Duodenal mucosa (tissue), 2 donors: ENCODE results near the gene ADGRV1.

Experiments used
- H3K27ac ChIP-seq: one replicate; pipeline ENCODE4 v1.7.0; 2013; ENCODE audit warnings: low read depth, low read length
- H3K27me3 ChIP-seq, 2 donors: one replicate each; pipeline ENCODE4 v1.7.0; 2013; ENCODE audit warnings: low read length in 2 of 2, control low read depth in 1 of 2; ENCODE audit not compliant: insufficient read depth in 2 of 2, control insufficient read depth in 1 of 2
- H3K36me3 ChIP-seq, 2 donors: one replicate each; pipeline ENCODE4 v1.7.0; 2013; ENCODE audit warnings: low read length in 2 of 2, control low read depth in 1 of 2; ENCODE audit not compliant: insufficient read depth in 2 of 2, control insufficient read depth in 1 of 2
- H3K4me1 ChIP-seq, 2 donors: one replicate each; pipeline ENCODE4 v1.7.0; 2013; ENCODE audit warnings: low read length in 2 of 2, control low read depth in 1 of 2; ENCODE audit not compliant: insufficient read depth in 2 of 2, control insufficient read depth in 1 of 2
- H3K4me3 ChIP-seq, 2 donors: one replicate each; pipeline ENCODE4 v1.7.0; 2013; ENCODE audit warnings: low read length in 2 of 2, low read depth in 1 of 2
- H3K9ac ChIP-seq, 2 donors: one replicate each; pipeline ENCODE4 v1.7.0; 2013; ENCODE audit warnings: low read length in 2 of 2, low read depth in 1 of 2
- H3K9me3 ChIP-seq, 2 donors: one replicate each; pipeline ENCODE4 v1.7.0; 2013; ENCODE audit warnings: low read length in 2 of 2, control low read depth in 1 of 2; ENCODE audit not compliant: control insufficient read depth in 1 of 2

Gene ADGRV1

DNA sequence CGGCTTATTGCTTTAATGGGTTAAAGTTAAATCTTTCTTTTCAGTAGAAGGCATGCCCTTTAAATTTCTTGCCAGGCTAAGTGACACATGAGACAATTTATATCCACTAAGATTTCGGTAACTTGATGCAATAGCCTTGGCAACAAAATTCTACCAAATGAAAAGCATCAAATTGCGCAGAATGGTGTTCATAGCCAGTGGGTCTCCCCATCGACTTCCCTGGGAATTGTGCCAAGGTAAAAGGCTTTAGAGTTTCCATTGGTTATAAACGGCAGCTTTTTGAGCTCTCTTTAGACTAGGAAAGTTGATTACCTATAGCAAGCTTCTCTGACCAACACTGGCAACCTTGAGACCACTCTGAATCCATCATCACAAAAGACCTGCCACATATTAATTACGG lies 466.1 kb downstream of the ADGRV1 start:
- Histone ChIP-seq H3K4me1 (peaks cover 27 to 54% of the 10 kb centered on the region in 2 donors), H3K9me3 (no peaks in the 10 kb centered on the region), H3K9ac (no peak overlapping the region), H3K36me3 (no peaks in the 10 kb centered on the region), H3K4me3 (no peak overlapping the region), H3K27ac (no peak overlapping the region), H3K27me3 (no peaks in the 10 kb centered on the region)

DNA sequence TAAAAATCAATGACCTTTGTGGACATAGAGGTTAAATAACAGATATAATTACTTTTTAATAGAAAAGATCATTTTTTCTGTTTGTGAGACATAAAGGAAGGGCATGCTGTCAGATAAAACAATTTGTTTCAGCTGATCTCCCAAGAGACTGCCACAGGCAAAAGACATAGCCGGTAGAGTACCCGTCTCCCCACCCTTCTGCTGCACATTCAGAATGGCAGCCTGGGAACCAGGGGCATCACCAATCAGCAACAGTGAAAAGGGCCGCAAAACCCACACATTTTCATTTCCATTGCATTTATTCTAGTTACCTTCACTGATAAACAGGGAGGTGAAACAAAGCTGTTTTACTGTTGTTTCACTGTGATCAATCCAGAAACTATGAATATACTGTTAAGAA lies 466.9 kb downstream of the ADGRV1 start:
- no peak overlapping the region for H3K9ac ChIP-seq
- H3K4me3 ChIP-seq, result no peak overlapping the region
- no peaks in the 10 kb centered on the region for H3K27me3 ChIP-seq
- no peaks in the 10 kb centered on the region for H3K9me3 ChIP-seq
- no peaks in the 10 kb centered on the region for H3K36me3 ChIP-seq
- peaks cover 27 to 54% of the 10 kb centered on the region in 2 donors for H3K4me1 ChIP-seq
- no peak overlapping the region for H3K27ac ChIP-seq

DNA sequence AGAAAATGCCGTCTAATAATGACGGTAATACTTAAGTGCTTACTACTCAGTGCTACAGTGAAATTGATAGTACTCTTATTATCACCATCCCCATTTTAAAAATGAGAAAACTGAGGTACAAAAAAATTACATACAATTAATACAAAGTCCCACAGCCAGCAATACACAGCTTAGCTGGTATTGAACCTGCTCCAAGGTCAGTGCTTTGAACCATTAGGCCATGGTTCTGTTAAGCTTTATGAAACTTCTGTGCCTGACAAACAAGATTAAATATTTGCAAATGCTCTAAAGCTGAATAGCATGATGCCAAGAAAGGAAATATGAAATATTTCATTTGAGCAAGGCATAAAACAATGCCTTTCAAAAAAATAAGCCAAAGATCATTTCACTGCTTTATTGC lies 467.4 kb downstream of the ADGRV1 start:
- Histone ChIP-seq H3K9me3 (no peaks in the 10 kb centered on the region), H3K36me3 (no peaks in the 10 kb centered on the region), H3K4me1 (peaks cover 27 to 54% of the 10 kb centered on the region in 2 donors), H3K9ac (no peak overlapping the region), H3K27me3 (no peaks in the 10 kb centered on the region), H3K4me3 (no peak overlapping the region), H3K27ac (no peak overlapping the region)

DNA sequence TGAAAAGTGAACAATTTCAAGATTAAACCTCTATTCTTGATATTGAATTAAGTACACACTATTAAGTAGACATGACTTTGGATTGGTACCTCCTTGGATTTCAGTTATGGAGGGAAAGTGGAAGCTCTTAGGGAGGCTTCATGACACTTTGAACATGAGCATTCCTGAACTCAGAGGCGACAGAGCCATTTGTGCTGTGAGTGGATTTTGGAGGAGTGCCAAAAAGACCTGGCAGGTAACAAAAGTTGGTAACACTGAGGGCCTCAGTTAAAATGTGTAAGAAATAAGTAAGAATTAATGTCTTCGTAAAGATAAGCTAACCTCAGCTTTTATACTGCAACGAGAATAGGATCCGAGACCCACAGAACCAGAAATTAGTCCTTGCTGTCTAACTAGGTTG lies 467.9 kb downstream of the ADGRV1 start:
- H3K36me3 ChIP-seq, result no peaks in the 10 kb centered on the region
- H3K4me1 ChIP-seq, result peaks cover 27 to 49% of the 10 kb centered on the region in 2 donors
- no peak overlapping the region for H3K27ac ChIP-seq
- no peaks in the 10 kb centered on the region for H3K9me3 ChIP-seq
- no peak overlapping the region for H3K4me3 ChIP-seq
- no peak overlapping the region for H3K9ac ChIP-seq
- no peaks in the 10 kb centered on the region for H3K27me3 ChIP-seq

DNA sequence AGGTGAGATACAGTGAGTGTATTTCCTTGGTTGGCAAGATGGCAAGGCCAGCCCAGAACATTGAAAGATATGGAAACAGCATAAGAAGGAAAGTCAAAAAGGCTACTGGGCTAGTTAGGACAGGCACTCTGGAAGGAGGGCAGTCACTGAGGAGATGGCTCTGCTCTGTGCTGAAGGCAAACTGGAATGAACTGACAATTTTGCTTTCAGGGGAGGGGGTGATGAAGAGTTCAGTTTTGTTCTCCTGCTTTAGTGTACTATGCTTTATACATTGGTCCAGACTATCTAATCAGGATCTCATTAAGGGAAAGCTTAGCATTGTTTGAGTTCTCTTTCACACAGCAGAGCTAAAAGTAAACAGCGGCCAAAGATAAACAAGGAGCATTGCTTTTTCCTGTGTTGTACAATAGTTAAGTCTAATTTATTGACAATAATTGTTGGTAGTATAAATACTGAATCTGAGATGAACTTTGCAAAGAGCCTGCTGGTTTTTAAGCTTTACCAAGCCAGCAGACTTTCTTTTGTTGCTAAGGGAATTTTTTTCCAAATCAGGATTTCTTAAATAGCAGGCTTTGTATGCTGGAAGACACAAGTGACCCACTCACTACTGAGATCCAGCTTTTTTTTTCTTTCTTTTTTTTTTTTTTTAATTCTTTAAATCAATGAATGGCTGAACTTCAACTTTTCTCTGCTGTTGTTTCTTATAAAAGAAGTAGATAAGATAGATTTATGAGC lies 469.0 kb downstream of the ADGRV1 start:
- Histone ChIP-seq H3K4me3 (no peak overlapping the region), H3K27ac (no peak overlapping the region), H3K36me3 (no peaks in the 10 kb centered on the region), H3K27me3 (no peaks in the 10 kb centered on the region), H3K9ac (no peak overlapping the region), H3K9me3 (no peaks in the 10 kb centered on the region), H3K4me1 (peaks cover 26 to 38% of the 10 kb centered on the region in 2 donors)

DNA sequence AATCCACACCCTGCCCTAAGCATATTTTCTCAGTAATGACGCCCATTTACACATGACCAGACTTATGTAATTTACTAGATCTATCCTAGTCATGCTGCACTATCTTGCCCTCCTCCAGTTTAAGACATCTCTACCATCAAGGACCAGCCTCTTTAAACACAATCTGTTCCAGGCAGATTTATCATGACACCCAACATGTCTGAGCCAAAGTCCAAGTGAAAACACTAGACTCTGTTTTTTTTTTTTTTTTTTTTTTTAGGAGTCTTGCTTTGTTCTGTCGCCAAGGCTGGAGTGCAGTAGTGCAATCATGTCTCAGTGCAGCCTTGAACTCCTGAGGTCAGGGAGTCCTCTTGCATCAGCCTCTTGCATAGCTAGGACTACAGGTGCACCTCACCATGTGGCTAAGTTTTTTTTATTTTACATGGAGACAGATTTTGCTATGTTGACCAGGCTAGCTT lies 469.9 kb downstream of the ADGRV1 start:
- H3K4me1 ChIP-seq, result peaks cover 24 to 36% of the 10 kb centered on the region in 2 donors
- no peak overlapping the region for H3K9ac ChIP-seq
- H3K4me3 ChIP-seq, result no peak overlapping the region
- no peak overlapping the region for H3K27ac ChIP-seq
- no peaks in the 10 kb centered on the region for H3K36me3 ChIP-seq
- no peaks in the 10 kb centered on the region for H3K9me3 ChIP-seq
- H3K27me3 ChIP-seq, result no peaks in the 10 kb centered on the region

DNA sequence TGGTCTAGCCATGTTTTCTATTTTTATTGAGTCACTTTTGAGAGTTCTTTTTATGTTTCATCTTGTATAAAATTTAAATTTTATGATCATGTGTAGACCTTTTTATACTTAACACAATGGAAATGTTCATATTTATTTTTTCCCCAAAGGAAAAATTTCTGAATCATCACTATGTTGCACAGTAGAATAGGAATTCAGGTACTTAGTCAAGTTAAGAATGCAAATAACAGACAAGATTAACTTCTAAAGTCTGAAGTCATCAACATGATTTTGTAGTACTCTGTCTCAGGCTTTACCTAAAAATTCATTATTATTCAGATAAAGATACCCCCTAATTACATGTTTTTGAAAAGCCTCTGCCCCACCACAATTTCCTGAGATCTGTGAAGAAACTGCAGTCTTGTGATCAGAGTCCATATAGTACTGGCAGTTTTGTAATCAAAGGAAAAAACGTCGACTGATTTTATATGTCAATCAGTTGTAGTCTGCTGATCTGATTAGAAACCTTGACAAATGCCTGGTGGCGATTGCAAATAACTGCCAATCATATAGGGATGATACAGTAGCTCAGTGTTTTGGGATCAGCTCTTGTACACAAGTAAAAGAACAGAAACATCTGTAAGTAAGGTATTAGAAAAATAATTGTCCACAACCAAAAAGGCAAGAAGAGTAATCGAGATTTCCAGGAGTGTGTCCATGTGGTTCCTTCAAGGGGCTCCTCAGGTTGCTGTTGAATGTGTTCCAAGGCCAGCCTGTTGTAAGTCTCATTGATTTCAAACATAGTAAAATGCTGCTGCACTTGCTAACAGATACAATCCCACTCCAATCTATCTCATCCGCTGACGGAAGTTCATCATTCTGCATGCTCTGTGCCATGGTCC lies 472.2 kb downstream of the ADGRV1 start:
- H3K36me3 ChIP-seq, result no peaks in the 10 kb centered on the region
- H3K9me3 ChIP-seq, result no peaks in the 10 kb centered on the region

DNA sequence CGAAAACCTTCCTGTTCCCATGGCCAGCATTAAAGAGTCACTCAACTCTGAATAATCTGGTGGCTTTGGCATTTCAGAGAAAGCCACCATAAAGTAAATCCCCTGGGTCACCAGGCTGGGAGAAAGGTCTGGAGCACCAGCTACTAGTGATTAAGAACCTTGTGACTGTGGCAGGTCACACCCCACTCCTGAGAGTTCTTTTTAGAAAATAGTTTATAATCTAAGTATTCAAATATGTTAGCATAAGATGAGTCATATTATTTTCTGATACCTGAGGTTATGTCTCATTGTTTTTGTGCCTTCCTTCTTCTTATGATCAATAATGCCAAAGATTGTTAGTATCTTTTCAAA lies 472.8 kb downstream of the ADGRV1 start:
- no peak overlapping the region for H3K4me3 ChIP-seq
- H3K4me1 ChIP-seq, result peaks cover 14 to 26% of the 10 kb centered on the region in 2 donors
- no peaks in the 10 kb centered on the region for H3K9me3 ChIP-seq
- H3K27me3 ChIP-seq, result no peaks in the 10 kb centered on the region
- no peak overlapping the region for H3K9ac ChIP-seq
- H3K27ac ChIP-seq, result no peak overlapping the region
- no peaks in the 10 kb centered on the region for H3K36me3 ChIP-seq

More for the DNA sequence above, 472.2 kb downstream of the ADGRV1 start:
- Histone ChIP-seq H3K9ac (no peak overlapping the region), H3K4me3 (no peak overlapping the region), H3K4me1 (peaks cover 15 to 32% of the 10 kb centered on the region in 2 donors), H3K27me3 (no peaks in the 10 kb centered on the region), H3K27ac (no peak overlapping the region)

DNA sequence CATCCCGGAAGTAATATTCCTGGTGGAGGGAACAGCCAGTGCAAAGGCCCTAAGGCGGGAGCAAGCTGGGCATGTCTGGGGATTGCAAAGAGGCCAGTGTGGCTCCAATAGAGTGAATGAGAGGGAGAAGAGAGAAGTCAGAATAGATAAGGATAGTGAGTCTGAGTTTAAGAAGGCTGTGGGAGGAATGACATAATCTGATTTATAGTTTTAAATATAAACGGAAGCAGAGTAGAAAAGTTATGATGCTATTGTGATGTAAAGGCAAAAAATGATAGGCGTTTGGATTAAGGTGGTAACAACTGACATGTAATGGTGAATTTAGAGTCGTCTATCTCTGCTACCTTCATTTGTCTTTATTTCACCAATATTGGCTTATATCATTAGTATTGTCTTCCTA lies 473.5 kb downstream of the ADGRV1 start:
- no peaks in the 10 kb centered on the region for H3K36me3 ChIP-seq
- H3K4me3 ChIP-seq, result no peak overlapping the region
- H3K27me3 ChIP-seq, result no peaks in the 10 kb centered on the region
- no peak overlapping the region for H3K27ac ChIP-seq
- peaks cover 13 to 19% of the 10 kb centered on the region in 2 donors for H3K4me1 ChIP-seq
- H3K9me3 ChIP-seq, result no peaks in the 10 kb centered on the region
- no peak overlapping the region for H3K9ac ChIP-seq

DNA sequence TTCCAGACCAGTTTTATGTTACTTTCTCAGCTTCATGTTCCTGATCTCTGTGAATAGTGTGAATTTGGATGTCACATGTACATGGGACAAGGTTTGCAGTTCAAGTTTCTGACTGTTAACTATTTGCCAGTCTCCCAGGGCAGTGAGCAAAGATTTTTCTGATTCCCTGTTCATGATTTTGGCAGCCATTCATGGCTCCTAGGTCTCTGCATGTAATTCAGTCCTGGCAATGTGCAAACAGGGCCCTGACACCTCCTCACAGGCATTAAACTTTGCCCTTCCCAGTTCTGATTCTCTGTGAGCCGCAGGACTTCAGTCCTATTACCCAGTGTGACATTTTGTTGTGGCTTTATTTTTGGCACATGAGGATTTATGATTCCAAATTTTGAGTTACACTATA lies 474.8 kb downstream of the ADGRV1 start:
- peaks cover 2 to 6% of the 10 kb centered on the region in 2 donors for H3K4me1 ChIP-seq
- no peaks in the 10 kb centered on the region for H3K9me3 ChIP-seq
- H3K36me3 ChIP-seq, result no peaks in the 10 kb centered on the region
- no peak overlapping the region for H3K9ac ChIP-seq
- H3K27ac ChIP-seq, result no peak overlapping the region
- H3K4me3 ChIP-seq, result no peak overlapping the region
- H3K27me3 ChIP-seq, result no peaks in the 10 kb centered on the region
